GM23248 (cell line): ENCODE data around the gene ETV5. TPM values are rescaled to one million over a fixed set of nuclear protein-coding genes. Genes with fewer than 3 reads are reported as not detected.

Experiments used
- DNase-seq: peaks from one replicate; pipeline ENCODE4 v3.0.0-alpha.2; 2015
- H2AFZ ChIP-seq: fragments of 200-600 bp; sonication (generic); 2 replicates; pipeline ENCODE4 v1.6.1; 2016; ENCODE audit warnings: antibody characterized with exemption
- H3F3A ChIP-seq: fragments of 200-600 bp; sonication (generic); 2 replicates; pipeline ENCODE4 v1.6.1; 2016; ENCODE audit warnings: mild to moderate bottlenecking, antibody characterized with exemption, mixed run types; ENCODE audit not compliant: insufficient read depth
- H3K27ac ChIP-seq: fragments of 200-600 bp; sonication (generic); 2 replicates; pipeline ENCODE4 v1.5.1; 2016; ENCODE audit warnings: mild to moderate bottlenecking
- H3K27me3 ChIP-seq: fragments of 200-600 bp; sonication (generic); replicated peaks from 2 replicates; pipeline ENCODE4 v1.6.1; 2016; ENCODE audit warnings: mild to moderate bottlenecking; ENCODE audit not compliant: insufficient read depth
- H3K36me3 ChIP-seq: fragments of 200-600 bp; sonication (generic); 2 replicates; pipeline ENCODE4 v1.6.1; 2016; ENCODE audit warnings: low read depth, mild to moderate bottlenecking
- H3K4me1 ChIP-seq: fragments of 200-600 bp; sonication (generic); 2 replicates; pipeline ENCODE4 v1.6.1; 2016; ENCODE audit warnings: mild to moderate bottlenecking; ENCODE audit not compliant: insufficient read depth
- H3K4me2 ChIP-seq: fragments of 200-600 bp; sonication (generic); one replicate; pipeline ENCODE4 v1.6.1; 2016; ENCODE audit warnings: mild to moderate bottlenecking; ENCODE audit not compliant: unreplicated experiment
- H3K4me3 ChIP-seq: fragments of 200-600 bp; sonication (generic); 2 replicates; pipeline ENCODE4 v1.5.1; 2016; ENCODE audit warnings: mild to moderate bottlenecking
- H3K79me2 ChIP-seq: fragments of 200-600 bp; sonication (generic); 2 replicates; pipeline ENCODE4 v1.6.1; 2016; ENCODE audit warnings: mild to moderate bottlenecking; ENCODE audit not compliant: insufficient read depth
- H3K9ac ChIP-seq: fragments of 200-600 bp; sonication (generic); 2 replicates; pipeline ENCODE4 v1.6.1; 2016; ENCODE audit warnings: mild to moderate bottlenecking
- H3K9me2 ChIP-seq: fragments of 200-600 bp; sonication (generic); 2 replicates; pipeline ENCODE4 v1.6.1; 2016; ENCODE audit warnings: mixed run types, mild to moderate bottlenecking, moderate library complexity; ENCODE audit not compliant: insufficient read depth
- H3K9me3 ChIP-seq: fragments of 200-600 bp; sonication (generic); one replicate; pipeline ENCODE4 v1.6.1; 2017; ENCODE audit warnings: low read depth
- H4K20me1 ChIP-seq: fragments of 200-600 bp; sonication (generic); 2 replicates; pipeline ENCODE4 v1.6.0; 2016; ENCODE audit not compliant: insufficient read depth
- EZH2 ChIP-seq: fragments of 200-600 bp; sonication (generic); IDR thresholded peaks from 2 replicates; pipeline ENCODE4 v1.6.1; 2018; ENCODE audit warnings: antibody characterized with exemption, mild to moderate bottlenecking; ENCODE audit not compliant: insufficient read depth, poor library complexity, severe bottlenecking
- EZH2phosphoT487 ChIP-seq: fragments of 200-600 bp; sonication (generic); IDR thresholded peaks from 2 replicates; pipeline ENCODE4 v1.6.1; 2018; ENCODE audit warnings: antibody characterized with exemption, moderate library complexity, mild to moderate bottlenecking, low read depth; ENCODE audit not compliant: insufficient read depth
- WGBS, 2 experiments: methylation state at CpG; one replicate each; pipeline ENCODE4 v1.1.6; 2015 to 2017; ENCODE audit warnings: low lambda C conversion rate in 2 of 2, low coverage in 1 of 2; ENCODE audit errors: missing lambda C conversion rate in 2 of 2; 5-methylcytosine and 5-hydroxymethylcytosine counted together
- in situ Hi-C: fragments of 300-500 bp; cut with MboI; formaldehyde crosslinking; loops from 2 replicates; pipeline ENCODE4 v1.15.0; 2020
- polyA plus RNA-seq: library from polyadenylated mRNA; unstranded; fragments of >200 nt; fragmentation: Nextera tagmentation; extraction: Ambion mirVana; gene quantifications from 2 replicates; pipeline ENCODE4 v1.2.1, GENCODE V29; 2016
- total RNA-seq: library from RNA; depleted of rRNA; stranded (reverse); fragments of >200 nt; shearing (Covaris generic); gene quantifications from 2 replicates; pipeline ENCODE4 v1.2.3, GENCODE V29; 2014

Gene ETV5
- total and polyA plus RNA-seq, 2 experiments from 2014 or later = 44.0 to 47.5 TPM

- Histone ChIP-seq H3K4me2 (no peak overlapping the region), H4K20me1 (no peaks in the 10 kb centered on the region), H3K9ac (no peak overlapping the region), H3K4me3 (no peak overlapping the region), H3K79me2 (no peaks in the 10 kb centered on the region), H3K27me3 (no peaks in the 10 kb centered on the region), H3K27ac (no peak overlapping the region), H2AFZ (no peak overlapping the region), H3K9me3 (no peaks in the 10 kb centered on the region), H3K4me1 (peaks cover 7% of the 10 kb centered on the region; the same call in 1 of the 2 replicates), H3F3A (peaks cover 9% of the 10 kb centered on the region), H3K9me2 (no peaks in the 10 kb centered on the region), H3K36me3 (peaks cover 47% of the 10 kb centered on the region)
- WGBS, 2 experiments = 96 to 98% methylated on average over 6 of the region's 6 CpGs
- TF ChIP-seq EZH2phosphoT487 = no peak
- TF ChIP-seq EZH2 = no peak
- no peak for DNase-seq
- in situ Hi-C loops = no loop called here
These were observed 49.7 kb downstream of the ETV5 start for GRCh38 chr3:186059192-186059591.

GRCh38 chr3:186058225-186058624 is 50.7 kb downstream of the ETV5 start:
- Histone ChIP-seq H3K27me3 (no peaks in the 10 kb centered on the region), H2AFZ (no peak overlapping the region)
- WGBS, 2 experiments = 98 to 99% methylated on average over 6 of the region's 6 CpGs

GRCh38 chr3:186057594-186057993 is 51.3 kb downstream of the ETV5 start:
- H3K27ac ChIP-seq = peak overlapping the region; percentile 19; the same call in 1 of the 2 replicates
- no peak overlapping the region for H3K4me3 ChIP-seq
- no peaks in the 10 kb centered on the region for H3K27me3 ChIP-seq
- no peaks in the 10 kb centered on the region for H3K9me3 ChIP-seq
- DNase-seq = peak; percentile 82
- H3K4me2 ChIP-seq = peak overlapping the region; percentile 17
- no peak for TF ChIP-seq EZH2
- TF ChIP-seq EZH2phosphoT487 = no peak
- in situ Hi-C loops = no loop called here
- no peak overlapping the region for H2AFZ ChIP-seq
- H4K20me1 ChIP-seq = no peaks in the 10 kb centered on the region
- no peaks in the 10 kb centered on the region for H3K79me2 ChIP-seq
- no peak overlapping the region for H3K9ac ChIP-seq
- H3K9me2 ChIP-seq = no peaks in the 10 kb centered on the region
- H3K4me1 ChIP-seq = peaks cover 7% of the 10 kb centered on the region; the same call in 1 of the 2 replicates
- H3F3A ChIP-seq = peaks cover 9% of the 10 kb centered on the region
- WGBS, 2 experiments = 67 to 76% methylated on average over 4 of the region's 4 CpGs
- peaks cover 41% of the 10 kb centered on the region for H3K36me3 ChIP-seq

More at GRCh38 chr3:186058225-186058624, 50.7 kb downstream of the ETV5 start:
- H3F3A ChIP-seq = peaks cover 9% of the 10 kb centered on the region
- H3K9ac ChIP-seq = no peak overlapping the region
- peaks cover 7% of the 10 kb centered on the region; the same call in 1 of the 2 replicates for H3K4me1 ChIP-seq
- H3K79me2 ChIP-seq = no peaks in the 10 kb centered on the region
- H3K36me3 ChIP-seq = peaks cover 42% of the 10 kb centered on the region
- H3K4me3 ChIP-seq = no peak overlapping the region
- DNase-seq = no peak
- H3K4me2 ChIP-seq = no peak overlapping the region
- TF ChIP-seq EZH2phosphoT487 = no peak
- TF ChIP-seq EZH2 = no peak
- no peaks in the 10 kb centered on the region for H4K20me1 ChIP-seq
- in situ Hi-C loops = no loop called here
- H3K9me2 ChIP-seq = no peaks in the 10 kb centered on the region
- no peaks in the 10 kb centered on the region for H3K9me3 ChIP-seq
- H3K27ac ChIP-seq = peak overlapping the region; percentile 19; the same call in 1 of the 2 replicates

GRCh38 chr3:186054792-186055352 is 54.0 kb downstream of the ETV5 start:
- peaks cover 7% of the 10 kb centered on the region; the same call in 1 of the 2 replicates for H3K4me1 ChIP-seq
- no peak for DNase-seq
- in situ Hi-C loops = no loop called here
- no peak overlapping the region for H2AFZ ChIP-seq
- no peaks in the 10 kb centered on the region for H3K9me3 ChIP-seq
- no peaks in the 10 kb centered on the region for H3K9me2 ChIP-seq
- 90% methylated on average over 8 of the region's 8 CpGs for WGBS, 2 experiments
- no peak overlapping the region for H3K27ac ChIP-seq
- H3F3A ChIP-seq = peaks cover 9% of the 10 kb centered on the region
- no peak for TF ChIP-seq EZH2phosphoT487
- TF ChIP-seq EZH2 = no peak
- H3K79me2 ChIP-seq = no peaks in the 10 kb centered on the region
- H3K4me2 ChIP-seq = no peak overlapping the region
- H3K27me3 ChIP-seq = no peaks in the 10 kb centered on the region
- H3K9ac ChIP-seq = no peak overlapping the region
- no peak overlapping the region for H3K4me3 ChIP-seq
- H4K20me1 ChIP-seq = no peaks in the 10 kb centered on the region
- H3K36me3 ChIP-seq = peaks cover 48% of the 10 kb centered on the region
